ENCODE measurements around the gene LRP1-AS.

Gene LRP1-AS

DNA sequence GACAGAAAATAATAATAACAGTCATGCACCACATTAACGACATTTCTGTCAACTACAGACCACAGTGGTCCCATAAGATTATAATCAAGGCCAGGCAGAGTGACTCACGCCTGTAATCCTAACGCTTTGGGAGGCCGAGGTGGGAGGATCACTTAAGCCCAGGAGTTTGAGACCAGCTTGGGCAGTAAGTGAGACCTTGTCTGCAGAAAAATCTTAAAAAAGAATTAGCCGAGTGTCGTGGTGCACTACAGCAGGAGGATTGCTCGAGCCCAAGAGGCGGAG, 49.9 kb downstream of the LRP1-AS start:
- DNase-seq (ENCODE audit: low read depth): no peak

DNA sequence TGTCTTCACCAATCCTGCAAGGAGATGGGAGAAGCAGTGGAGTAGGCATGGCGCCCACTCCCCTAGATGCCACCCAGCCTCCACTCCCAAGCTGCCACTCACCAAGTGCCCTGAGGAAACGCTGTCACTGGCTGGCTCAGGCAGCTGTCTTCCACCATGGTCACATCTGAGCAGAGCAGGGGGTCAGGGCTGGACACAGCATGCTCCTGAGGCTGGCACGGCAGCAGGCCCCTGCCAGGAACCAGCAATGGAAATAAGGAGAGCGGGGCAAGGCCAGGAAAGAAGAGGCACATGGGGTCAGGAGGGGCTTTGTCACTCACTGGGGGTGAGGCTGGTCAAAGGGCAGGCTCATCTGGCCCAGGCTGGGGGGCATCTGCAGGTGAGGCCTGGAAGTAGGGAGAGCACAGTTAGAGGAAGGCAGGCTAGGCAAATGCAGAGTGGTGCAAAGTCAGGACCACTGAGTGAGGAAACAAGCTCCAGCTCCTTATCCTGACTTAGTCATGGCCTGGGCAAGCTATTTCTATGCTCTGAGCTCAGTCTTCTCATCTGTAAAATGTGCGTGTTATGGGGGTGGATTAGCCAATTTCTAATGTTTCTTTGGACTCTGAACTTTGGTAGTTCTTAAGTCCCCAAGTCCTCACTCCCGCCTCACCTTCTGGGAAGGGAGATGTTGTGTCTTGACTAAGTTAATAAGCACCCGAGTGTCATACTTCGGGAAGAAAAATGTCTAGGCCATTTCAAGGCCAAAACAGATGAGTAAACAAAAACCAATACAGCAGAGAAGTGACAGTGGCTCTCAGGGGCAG, 50.5 kb downstream of the LRP1-AS start:
- no peak for DNase-seq (ENCODE audit: low read depth)

DNA sequence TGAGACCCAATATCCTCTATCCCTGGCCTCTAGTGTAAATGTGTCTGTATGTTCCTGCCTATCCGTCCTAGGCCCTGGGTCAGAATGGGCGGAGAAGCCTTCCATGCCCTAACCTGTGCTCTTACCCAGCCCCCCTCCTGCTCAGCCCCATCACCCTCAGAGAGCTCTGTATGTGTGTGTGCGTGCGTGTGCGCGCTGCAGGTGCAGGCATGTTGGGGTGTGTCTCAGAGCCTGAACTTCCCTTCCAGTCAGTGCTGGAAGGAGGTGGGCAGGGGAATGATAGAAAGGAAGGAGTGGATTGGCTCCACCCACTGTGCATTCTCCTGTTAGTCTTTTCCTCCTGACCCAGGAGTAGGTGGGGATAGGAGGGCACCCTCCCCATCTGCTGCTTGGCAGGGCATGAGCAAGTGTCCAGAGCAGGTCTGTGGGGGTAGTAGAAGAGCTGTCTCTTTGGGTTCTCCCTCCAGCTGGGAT, 51.3 kb downstream of the LRP1-AS start:
- DNase-seq (ENCODE audit: low read depth): peak; percentile 16

DNA sequence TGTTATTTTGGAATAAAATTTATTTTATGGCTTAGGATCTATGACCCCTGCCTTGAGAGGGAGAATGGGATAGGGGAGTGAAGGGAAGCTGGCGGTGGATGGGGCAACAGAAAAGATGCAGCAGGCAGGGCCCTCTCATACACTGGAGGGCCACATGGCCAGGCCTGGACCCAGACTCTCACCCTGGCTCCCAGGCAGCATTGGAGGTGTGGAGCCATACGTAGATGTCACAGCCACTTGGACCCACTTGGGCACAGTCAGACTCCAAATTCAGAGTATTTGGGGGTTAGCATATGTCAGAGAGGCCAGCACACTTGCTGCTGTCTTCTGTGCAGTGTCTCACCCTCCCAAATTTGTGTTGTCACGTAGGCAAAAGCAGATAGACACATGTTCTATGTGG, 52.0 kb downstream of the LRP1-AS start:
- DNase-seq (ENCODE audit: low read depth): no peak
